HG03060 (cell line): ENCODE measurements around the gene TCEA2.
"Not testable (repeated sequence)": the region's sequence is repeated elsewhere in the genome, so short reads cannot be mapped to it uniquely, and the experiment has no call there.

Experiments used
- ATAC-seq: cut with Tn5 transposase; IDR thresholded peaks from one replicate; pipeline ENCODE4 v1.9.1; 2021; ENCODE audit warnings: low read depth, moderate number of reproducible peaks; ENCODE audit not compliant: unreplicated experiment

TCEA2 gene

DNA sequence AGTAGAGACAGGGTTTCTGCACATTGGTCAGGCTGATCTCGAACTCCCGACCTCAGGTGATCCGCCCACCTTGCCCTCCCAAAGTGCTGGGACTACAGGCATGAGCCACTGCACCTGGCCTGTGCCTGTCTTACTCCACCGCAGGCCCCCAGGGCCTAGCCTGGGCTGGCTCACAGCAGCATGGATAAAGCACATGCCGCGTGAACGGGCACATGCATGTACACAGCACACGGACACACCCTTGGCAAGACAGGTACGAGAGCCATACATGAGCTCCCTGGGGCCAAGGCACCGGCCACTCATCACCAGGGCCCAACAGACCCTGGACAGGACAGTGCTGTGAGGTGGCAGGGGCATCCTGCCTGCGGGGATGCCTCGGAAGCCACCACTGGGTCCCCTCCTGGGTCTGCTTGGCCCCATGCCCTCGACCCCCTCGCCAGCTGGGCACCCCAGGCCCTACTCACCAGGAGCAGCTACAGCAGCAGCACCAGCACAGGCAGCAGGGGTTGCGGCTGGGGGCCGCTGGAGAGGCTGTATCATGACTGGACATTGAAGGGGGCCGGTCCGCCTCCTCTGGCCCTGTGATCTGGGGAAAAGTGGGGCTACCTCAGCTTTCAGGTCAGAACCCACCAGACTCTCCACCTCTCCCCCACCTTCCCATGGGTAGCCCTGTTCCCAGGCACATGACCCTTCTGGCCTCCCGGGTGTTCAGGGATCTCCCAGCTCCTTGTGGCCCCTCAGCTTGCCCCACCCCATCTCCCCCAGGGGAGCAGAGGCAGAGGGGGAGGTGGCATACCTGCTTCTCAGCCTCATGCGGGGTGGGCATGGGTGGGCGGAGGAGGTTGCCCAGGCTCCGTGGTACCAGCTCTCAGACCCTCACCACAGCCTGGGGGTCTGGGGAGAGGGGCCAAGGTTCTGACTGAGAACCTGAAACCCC is 13.3 kb downstream of the TCEA2 start:
- no peak for ATAC-seq

DNA sequence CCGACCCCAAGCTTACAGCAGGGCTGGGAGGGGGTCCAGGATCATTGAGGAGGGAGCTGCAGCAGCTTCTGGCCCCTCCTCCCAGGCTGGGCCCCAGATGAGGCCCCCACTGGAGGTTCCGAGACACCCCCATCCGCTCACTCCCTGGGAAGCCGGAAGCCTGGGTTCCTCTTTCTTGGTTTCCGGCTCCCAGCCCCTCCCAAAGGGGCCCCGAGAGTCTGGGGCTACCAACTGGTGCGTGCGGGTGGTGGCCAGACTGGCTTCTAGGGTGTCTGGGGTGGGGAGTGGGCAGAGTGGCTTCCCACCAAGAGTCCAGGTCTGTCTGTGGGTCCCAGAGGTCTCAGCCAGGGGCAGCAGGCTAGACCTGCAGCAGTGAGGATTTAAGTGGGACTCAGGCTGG is 14.1 kb downstream of the TCEA2 start:
- no peak for ATAC-seq

DNA sequence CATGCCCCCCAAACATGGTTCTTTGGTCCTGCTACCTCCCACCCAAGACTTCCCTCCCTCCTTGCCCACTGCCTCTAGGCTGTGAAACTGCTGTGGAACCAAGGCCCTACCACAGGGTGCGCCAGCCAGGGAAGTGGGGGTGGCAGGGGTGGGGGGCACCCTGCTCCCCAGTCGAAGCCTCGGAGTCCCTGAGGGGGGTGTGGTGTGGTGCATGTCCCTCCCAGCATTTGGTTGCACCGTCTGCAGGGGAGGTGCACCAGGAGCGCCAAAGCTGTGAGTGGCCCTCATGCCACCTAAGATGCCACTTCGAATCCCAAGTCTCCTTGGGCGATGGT is 14.5 kb downstream of the TCEA2 start:
- no peak for ATAC-seq

DNA sequence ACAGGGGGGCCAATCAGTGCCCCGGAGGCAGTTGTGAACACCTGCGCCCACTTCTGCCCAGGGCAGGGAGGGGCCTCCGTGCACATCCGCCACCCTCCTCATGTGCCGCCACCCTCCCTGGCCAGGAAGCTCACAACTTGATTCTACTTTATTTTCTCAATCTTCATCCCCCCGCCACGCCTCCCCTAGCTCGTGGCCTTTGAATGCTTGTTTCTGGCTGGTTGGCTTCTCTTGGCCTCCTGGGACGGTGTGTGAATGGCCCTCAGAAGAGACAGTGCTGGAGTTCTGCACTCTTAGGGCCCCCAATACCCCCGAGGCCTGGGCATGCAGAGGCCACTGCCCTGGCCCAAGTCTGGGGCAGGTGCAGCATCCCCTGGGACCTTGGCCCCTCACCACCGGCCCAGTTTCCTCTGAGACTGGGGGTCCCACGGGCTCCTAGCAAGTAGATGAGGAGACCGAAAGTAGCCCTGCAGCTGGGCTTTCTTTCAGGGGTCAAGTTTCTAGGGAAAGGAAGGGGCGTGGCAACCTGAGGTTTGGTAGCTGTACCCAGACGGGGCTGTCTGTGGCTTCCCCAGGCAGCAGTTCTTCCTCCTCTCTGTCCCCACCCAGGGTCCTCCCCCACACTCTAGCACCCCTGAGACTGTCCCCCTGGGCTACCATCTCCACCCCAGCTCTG is 15.0 kb downstream of the TCEA2 start:
- no peak for ATAC-seq

DNA sequence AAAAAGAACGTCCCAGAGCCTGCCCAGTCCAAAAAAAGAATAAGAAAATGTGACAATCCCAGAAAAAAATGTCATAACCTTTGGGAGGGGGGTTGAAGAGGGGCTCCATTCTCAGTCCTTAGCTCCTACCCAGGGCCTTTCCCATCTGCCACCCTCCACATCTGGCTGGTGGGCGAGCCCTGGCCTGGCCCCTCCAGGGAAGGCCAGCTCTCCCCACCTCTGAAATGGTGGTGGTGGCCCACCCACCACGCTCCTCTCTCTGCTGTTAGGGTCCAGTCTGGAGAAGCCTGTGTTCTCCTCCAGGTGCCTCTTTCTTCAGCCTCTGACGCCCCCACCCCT is 15.9 kb downstream of the TCEA2 start:
- no peak for ATAC-seq

DNA sequence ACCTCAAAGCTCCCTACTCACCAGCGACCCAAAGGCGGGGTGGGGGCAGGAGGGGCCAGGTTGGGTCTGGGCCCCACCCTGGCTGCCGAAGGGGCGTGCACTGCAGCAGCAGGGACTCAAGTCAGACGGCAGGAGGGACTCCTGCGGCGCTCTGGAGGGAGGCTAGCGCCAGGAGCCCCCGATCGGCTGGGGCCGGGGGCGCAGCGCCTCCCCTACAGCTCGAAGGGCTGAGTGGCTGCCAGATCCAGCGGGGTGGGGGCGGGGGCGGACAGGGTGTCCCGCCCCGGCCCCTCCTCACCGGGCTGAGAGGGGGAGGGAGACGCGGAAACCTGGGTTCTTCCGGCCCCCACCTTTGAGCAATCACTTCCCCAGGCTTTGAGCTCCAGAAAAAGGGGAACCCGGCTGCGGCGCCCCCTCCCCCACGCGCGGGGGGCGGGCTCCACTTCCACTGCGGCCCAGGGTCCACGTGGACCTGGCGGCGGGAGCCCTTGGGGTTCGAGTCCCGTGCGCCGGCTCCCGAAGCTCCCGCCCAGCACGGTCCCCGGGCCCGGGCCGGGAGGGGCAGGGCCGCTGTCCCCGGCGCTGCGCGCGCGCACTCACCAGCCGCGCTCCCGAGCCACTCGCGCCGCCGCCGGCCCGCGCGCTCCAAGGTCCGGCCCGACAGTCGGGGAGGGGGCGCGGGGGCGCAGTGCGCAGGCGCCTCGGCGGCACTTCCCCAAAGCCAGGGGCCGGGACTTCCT is 16.4 kb downstream of the TCEA2 start, which contains the start of gene RGS19:
TSS of gene RGS19 (minus strand) at position 246 of the 740 bp plus-strand sequence. CDS start 2,632 bp downstream, outside the sequence.
- ATAC-seq = no peak

DNA sequence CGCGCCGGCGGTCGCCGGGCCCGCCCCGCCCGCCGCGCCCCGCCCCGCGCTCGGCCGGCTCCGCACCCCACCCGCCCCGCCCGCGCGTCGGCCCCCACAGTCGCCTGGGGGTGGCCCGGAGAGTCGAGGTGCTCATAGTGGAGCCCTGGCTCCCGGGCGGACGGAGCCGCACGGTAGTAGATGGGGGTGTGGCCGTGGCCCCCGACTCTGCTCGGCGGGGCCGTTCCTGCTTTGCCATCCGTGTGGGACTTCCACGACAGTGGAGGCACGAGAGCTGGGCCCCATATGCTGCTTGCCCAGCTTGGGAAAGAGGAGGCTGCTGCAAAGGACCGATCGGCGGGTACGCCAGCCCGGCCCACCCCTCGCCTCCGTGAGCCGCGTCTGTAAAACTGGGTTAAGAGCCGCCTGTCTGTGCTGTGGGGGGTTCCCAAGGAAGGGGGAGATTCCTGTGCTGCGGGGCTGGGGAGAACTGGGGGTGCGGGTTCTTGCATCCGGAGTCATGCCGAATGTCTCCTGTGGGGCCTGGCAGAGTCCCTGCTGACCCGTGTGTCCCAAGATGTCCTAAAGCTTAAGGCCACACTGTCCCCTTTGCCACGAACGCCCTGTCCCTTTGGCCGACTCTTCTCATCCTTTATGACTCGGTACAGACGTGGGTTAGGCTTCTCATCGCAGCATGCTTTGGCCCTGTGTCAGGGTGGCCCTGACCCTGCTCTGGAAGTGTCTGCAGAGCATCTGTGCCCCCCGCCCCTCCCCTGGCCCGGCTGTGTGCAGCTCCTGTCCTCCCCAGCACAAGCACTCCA is 17.2 kb downstream of the TCEA2 start, which contains the start of gene OPRL1:
TSS of gene OPRL1 (plus strand) at position 70 of the 800 bp plus-strand sequence. CDS start 12,639 bp downstream, outside the sequence.
- no peak for ATAC-seq

DNA sequence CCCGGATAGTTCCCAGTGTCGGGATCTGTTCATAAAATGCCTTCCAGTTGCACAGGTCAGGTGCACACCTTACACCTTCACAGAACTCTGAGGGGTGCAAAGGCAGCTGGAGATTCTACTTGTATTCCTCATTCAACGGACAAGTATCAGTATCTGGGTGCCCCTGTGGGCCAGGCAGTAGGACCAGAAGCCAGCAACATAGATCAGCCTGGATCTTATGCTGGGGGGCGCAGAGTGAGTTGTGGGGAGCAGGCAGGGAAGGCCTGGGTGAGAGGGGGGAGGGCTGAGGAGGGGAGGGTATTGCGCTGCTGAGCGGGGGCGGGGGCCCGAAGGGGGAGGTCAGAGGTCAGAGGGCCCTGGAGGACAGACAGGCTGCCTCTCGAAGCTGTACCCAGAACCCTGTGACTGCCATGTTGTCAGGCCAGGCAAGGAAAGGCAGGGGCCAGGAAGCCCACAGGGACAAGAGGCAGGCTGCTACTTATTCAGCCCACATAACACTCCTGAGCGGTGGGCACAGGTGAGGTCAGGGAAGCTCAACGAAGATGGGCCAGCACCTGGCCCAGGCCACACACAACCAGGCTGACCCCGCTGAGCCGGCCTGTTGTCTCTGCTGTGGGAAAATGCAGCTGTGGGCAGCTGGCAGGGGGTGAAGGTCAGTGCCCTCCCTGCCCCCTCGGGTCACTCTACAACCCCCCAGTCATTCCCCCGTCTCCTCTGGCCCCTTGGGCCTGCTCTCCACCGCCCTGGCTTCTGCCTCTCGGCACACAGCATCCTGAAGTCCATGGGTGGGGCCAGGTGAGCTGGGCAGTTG is 18.0 kb downstream of the TCEA2 start:
- no peak for ATAC-seq

DNA sequence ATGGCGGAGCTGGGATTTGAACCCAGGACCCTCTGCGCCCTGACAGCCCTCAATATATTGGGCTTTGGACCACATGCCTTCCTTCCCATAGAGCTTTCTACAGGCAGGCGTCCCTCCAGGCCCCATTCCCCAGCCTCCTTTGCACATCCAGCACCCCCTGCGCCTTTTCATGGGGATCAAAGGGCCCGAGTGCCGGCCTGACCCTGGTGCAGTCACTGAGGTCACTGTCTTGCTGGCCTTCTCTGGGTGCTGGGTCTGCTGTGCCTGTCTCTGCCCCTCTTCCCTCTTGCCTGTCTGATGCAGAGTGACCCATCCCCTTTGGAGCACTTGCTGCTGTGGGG is 18.6 kb downstream of the TCEA2 start:
- no peak for ATAC-seq

DNA sequence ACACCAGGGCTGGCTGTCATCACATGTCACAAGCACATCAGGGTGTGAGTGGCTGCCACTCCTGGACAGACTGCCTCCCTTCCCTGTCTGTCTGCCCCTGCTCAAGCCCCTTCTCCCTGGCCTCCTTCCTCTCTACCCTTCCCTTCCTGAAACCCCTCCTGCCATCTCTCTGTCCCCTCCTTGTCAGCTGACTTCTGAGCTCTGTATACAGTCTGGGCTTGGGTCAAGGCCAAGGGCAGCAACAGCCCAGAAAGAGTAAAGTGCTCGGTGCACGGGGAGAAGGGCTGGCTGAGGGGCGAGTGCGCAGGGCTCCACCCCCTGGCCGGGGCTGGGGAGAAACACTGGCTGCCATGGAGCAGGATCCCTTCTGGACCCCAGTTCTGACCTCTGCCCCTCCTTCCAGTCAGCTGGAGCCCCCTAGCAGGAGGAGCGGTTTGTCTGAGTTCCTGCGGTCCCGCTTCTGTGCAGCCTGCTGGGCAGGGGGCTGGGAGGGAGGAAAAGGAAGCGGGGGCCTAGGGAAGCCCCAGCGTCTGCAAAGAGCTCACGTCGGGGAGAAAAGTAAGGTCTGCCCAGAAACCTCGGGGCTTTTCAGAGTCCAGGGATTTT is 19.2 kb downstream of the TCEA2 start:
- no peak for ATAC-seq

DNA sequence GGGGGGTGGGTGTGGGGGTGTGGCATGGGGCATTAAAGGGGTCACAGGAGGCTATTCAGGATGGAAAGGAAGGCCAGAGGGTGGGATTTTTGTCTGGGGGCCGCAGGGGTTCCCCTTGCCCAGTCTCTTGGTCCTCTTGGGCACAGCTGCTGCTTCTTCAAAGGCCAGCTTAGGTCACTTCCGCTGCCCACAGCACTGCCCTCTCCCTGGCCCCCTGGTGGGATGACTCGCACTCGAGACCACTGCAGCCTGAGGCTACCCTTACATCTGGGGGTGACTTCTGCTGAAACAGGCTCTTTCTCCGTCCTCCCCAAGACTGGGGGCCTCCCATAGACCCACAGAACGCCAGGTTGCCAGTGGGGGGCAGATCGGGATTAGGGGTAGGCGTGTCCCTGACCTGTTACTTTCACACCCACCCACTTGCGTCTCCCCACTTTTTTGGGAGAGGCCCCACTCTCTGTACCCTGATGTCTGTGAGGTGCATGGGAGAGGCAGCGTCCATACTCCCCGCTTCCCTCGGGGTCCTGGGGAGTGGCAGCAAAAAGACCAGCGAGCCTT is 19.9 kb downstream of the TCEA2 start:
- no peak for ATAC-seq

DNA sequence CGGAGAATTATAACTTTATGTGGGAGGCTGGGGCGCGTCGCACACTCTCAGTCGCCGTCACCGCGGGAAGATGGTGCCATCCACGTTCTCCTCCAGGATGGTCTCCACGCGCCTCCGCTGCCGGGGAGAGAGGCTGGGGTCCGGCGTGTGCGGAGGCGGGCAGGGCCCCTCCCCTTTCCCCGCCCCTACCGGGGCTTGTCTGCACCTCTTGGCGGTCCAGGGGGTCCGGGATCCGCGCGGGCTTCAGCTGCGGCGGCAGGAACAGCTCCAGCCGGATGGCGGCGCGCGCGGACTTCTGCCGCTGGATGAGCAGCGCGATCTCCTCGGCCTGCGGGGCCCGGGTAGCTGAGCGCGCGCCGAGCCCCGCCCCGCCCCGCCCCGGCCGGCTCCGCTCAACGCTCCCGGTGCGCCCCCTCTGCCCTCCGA is 20.4 kb downstream of the TCEA2 start:
- no peak for ATAC-seq

DNA sequence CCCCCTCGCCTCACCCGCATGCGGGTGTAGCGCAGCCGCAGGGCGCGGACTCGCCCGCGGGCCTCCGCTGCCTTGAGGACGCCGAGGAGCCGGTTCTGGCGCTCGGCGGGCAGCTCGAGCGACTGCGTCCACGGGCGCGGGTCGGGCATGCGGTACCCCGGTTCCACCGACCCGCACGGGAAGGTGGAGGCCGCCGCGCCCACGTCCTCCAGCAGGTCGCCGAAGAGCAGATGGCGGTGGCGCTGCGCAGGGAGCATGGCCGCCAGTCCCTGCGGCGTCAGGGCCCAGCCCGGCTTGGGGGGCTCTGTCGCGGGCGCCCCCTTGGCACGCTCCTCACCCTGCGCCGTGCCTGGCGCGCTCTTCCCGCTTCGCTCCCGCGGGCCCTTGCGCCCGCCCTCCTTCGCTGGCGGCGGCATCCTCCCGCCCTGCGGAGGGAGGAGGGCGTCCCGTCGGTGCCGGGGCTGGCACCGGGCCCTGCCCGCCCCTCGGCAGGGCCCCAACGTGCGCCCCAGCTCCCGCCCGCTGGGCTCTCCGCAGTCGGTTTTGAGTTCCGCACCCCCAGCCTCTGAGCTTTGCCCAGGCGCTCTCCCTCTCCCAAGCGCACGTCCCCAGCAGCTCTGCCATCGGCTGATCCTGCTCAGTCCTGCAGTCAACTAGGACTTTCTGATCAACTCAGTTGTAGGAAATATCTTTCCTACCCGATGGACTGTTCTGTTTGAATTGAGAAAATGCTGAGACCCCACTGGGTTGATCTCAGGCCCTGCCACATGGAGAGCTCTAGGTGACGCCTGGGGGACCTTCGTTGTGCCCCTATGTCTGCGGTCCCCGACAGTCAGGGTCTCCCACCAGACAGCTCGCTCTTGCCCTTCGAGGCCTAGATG is 21.0 kb downstream of the TCEA2 start, which contains the start of gene LKAAEAR1:
TSS of gene LKAAEAR1 (minus strand) at position 595 of the 881 bp plus-strand sequence. CDS start at position 416, 179 bp downstream.
- ATAC-seq = no peak

DNA sequence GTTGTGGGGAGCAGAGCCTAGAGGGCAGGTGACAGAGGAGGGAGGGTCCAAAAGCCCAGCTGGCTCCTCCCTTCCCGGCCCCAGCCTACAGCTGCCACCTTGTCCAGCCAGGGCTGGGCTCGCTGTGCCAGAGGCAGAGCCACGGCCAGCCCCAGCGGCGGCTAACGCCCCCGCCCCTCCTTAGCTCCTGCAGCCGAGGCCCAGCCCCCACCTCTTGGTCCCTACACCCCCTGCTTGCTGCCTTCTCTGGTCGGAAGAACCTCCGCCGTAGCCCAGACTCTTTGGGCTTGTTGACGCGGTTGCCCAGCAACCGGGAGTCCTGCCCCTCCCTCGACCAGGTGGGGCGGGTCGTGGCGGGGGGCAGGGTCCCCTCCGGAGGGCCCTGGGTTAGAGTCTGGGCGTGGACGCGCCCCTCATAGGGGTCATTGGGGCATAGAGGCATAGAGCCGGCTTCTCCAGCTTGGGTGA is 21.7 kb downstream of the TCEA2 start:
- no peak for ATAC-seq

DNA sequence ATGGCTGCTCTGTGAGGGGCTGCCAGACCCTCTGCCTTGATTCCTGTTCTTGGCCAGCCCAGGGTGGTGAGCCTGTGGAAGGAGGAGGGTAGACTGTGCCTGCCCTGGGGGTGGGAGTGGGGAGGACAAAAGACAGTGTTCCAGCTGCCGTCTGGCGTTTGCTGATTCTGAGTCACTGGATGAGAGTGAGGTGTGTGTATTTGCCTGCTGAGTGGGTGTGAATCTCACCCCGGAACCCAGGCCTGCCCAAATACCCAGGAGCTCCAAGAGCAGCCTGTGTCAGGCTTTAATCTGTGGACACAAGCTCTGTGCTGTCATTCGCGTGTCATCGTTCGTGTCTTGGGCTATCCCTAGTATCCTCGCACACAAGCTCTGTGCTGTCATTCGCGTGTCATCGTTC is 23.8 kb downstream of the TCEA2 start:
- ATAC-seq = no peak

DNA sequence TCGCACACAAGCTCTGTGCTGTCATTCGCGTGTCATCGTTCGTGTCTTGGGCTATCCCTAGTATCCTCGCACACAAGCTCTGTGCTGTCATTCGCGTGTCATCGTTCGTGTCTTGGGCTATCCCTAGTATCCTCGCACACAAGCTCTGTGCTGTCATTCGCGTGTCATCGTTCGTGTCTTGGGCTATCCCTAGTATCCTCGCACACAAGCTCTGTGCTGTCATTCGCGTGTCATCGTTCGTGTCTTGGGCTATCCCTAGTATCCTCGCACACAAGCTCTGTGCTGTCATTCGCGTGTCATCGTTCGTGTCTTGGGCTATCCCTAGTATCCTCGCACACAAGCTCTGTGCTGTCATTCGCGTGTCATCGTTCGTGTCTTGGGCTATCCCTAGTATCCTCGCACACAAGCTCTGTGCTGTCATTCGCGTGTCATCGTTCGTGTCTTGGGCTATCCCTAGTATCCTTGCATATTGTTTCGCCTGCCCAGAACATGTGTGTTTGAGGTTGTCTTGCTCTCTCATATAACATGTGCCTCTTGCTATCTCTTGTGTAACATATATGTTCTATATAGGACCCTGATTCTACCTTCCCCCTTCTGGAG is 24.3 kb downstream of the TCEA2 start:
- ATAC-seq = not testable (repeated sequence)

DNA sequence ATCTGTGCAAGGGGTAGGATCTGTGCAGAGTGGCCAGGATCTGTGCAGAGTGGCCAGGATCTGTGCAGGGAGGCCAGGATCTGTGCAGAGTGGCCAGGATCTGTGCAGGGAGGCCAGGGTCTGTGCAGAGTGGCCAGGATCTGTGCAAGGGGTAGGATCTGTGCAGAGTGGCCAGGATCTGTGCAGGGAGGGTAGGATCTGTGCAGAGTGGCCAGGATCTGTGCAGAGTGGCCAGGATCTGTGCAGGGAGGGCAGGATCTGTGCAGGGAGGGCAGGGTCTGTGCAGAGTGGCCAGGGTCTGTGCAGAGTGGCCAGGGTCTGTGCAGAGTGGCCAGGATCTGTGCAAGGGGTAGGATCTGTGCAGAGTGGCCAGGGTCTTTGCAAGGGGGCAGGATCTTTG is 25.6 kb downstream of the TCEA2 start:
- ATAC-seq = not testable (repeated sequence)
